ENCODE data around the gene NEGR1.

GRCh38 chr1:71930511-71930910 lies 351.8 kb downstream of the NEGR1 start:
- TF ChIP-seq CTCF (IDR thresholded peaks at IDR 0.05) (no peak), POLR2A (IDR thresholded peaks at IDR 0.05) (no peak)

Measured in testis (tissue), 2 donors.